Brain microvascular endothelial cell (primary cell): ENCODE results near the gene POLG.

Experiments
- DNase-seq: peaks from one replicate; pipeline ENCODE4 v3.0.0-alpha.2; 2020
- H3K27ac ChIP-seq: fragments of 250-450 bp; sonication (Bioruptor Pico); 2 replicates; pipeline ENCODE4 v1.5.1; 2020; ENCODE audit warnings: mild to moderate bottlenecking, moderate library complexity
- H3K27me3 ChIP-seq: fragments of 250-450 bp; sonication (Bioruptor Pico); replicated peaks from 2 replicates; pipeline ENCODE4 v1.5.1; 2020; ENCODE audit warnings: mild to moderate bottlenecking
- H3K36me3 ChIP-seq: fragments of 250-450 bp; sonication (Bioruptor Pico); replicated peaks from 2 replicates; pipeline ENCODE4 v1.5.1; 2020; ENCODE audit warnings: mild to moderate bottlenecking
- H3K4me3 ChIP-seq: 2 replicates; pipeline ENCODE4 v1.5.1; 2011; ENCODE audit warnings: low read depth, mild to moderate bottlenecking, control low read depth, low read length, moderate library complexity
- in situ Hi-C: cut with HindIII; loops from 2 replicates; pipeline ENCODE4 v1.10.0; 2017; ENCODE audit warnings: low sequenced_read_pairs, low pct_ligation_motif_present
- TF ChIP-seq, protein P1 (sequence below): IDR thresholded peaks from 2 replicates; pipeline ENCODE4 v1.5.1; 2011; ENCODE audit warnings: low read depth, mild to moderate bottlenecking, moderate library complexity, low read length, control low read depth, inconsistent platforms; ENCODE audit errors: missing control alignments

The POLG gene

DNA sequence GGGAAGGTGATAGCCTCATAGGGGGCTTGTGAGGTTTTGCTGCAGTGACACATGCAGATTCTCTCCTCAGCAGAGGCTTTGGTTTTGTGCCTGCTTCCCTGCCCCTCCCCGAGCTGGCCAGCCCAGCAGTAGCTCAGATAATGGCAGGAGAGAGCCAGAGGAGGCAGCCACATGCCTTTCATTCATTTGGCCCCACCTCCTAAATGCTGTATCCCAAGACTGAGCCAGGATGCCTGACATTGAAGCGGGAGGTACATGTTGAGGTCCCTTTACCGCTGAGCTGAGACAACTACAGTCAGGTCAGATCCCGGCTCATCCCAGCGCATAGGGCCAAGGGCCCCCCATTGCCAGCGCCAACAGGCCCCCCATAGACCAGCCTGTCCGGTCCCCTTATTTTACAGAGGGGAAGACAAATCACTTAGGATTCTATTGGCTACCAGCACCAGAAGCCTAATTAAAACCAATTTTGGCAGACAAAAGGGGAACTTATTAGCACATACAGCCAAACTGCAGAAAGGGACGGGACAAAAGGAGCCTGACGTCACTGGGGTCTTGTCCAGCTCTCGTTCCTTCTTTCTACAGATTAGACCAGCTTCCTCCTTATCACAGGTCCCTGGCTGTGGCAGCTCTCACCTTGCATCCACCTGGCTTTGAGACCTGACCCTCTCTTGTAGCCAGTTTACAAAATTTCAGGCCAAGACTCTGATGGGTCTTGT, 12.1 kb upstream of the POLG start:
- Histone ChIP-seq H3K36me3 (no peaks in the 10 kb centered on the region), H3K27me3 (peaks cover 13% of the 10 kb centered on the region), H3K4me3 (no peak overlapping the region), H3K27ac (no peak overlapping the region)
- in situ Hi-C loops: no loop called here
- TF ChIP-seq, protein P1, sequence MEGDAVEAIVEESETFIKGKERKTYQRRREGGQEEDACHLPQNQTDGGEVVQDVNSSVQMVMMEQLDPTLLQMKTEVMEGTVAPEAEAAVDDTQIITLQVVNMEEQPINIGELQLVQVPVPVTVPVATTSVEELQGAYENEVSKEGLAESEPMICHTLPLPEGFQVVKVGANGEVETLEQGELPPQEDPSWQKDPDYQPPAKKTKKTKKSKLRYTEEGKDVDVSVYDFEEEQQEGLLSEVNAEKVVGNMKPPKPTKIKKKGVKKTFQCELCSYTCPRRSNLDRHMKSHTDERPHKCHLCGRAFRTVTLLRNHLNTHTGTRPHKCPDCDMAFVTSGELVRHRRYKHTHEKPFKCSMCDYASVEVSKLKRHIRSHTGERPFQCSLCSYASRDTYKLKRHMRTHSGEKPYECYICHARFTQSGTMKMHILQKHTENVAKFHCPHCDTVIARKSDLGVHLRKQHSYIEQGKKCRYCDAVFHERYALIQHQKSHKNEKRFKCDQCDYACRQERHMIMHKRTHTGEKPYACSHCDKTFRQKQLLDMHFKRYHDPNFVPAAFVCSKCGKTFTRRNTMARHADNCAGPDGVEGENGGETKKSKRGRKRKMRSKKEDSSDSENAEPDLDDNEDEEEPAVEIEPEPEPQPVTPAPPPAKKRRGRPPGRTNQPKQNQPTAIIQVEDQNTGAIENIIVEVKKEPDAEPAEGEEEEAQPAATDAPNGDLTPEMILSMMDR: no peak
- no peak for DNase-seq

DNA sequence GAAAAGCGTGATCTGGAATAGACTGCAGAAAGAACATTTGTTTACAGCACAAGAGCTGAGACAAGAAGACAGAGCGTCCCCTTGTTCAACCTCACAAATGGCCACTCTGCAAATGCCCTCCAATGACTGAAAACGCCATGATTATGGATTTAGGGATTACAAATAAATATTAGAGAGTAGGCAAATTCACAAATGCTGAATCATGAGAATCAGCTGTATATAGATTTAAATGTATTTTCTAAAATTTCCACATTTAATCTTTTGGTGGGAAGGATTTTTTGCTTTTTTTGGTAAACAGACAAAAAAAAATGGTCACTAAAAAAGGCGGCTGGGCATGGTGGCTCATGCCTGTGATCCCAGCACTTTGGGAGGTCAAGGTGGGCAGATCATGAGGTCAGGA, 10.6 kb upstream of the POLG start:
- in situ Hi-C loops: no loop called here
- TF ChIP-seq, protein P1: no peak
- Histone ChIP-seq H3K36me3 (no peaks in the 10 kb centered on the region), H3K27me3 (peaks cover 13% of the 10 kb centered on the region), H3K4me3 (no peak overlapping the region), H3K27ac (no peak overlapping the region)
- no peak for DNase-seq

DNA sequence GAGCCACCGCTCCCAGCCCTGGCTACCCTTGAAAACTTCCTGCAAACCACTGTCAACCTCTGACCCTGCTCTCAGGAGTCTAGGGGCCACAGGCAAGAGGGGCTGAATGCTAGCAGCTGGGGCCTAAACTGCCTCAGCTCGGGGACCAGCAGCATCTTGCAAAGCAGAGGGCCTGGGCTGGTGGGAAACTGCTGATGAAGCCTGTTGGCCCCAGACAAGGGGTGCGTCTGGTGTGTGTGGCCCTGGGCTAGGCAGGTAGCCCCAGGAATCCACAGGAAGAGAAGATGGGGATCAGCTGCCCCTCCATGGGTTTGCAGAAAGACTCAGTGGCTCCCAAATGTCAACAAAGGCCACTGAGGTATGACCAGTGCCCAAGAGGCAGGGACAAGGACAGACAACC, 8.2 kb upstream of the POLG start:
- in situ Hi-C loops: no loop called here
- TF ChIP-seq, protein P1: no peak
- no peaks in the 10 kb centered on the region for H3K36me3 ChIP-seq
- no peak overlapping the region for H3K4me3 ChIP-seq
- DNase-seq: no peak
- peaks cover 13% of the 10 kb centered on the region for H3K27me3 ChIP-seq
- H3K27ac ChIP-seq: no peak overlapping the region

DNA sequence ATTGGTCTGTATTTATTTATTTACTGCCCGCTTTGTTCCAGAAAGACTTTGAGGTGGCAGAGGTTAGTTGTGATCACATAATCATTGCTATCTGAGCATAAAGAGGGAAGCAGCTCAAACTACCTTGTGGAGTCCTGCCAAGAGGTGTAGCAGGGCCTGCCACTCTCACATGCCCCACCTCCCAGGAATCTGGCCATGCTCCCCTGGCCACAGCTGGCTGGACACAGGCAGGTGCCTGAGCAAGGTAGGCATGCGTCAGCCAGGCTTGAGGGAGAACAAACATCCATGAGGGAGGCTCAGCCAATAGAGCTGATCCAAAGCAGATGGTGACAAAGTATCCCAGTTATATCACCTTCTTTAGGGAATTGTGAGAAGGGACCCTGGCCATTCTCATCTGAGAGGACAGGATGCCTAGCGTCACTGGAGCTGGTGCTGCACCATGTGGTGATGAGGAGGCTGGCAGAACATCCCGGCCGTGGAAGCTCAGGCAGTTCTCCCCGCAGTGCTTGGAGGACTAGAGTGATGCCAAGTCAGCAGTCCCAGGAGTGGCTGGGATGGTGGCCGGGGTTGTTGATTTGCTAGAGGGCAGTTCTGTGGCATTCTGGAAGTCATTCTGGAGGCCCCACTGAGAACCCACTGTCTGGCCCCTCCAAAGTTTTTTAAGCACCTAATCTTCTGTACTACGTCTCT, 6.8 kb upstream of the POLG start:
- Histone ChIP-seq H3K4me3 (no peak overlapping the region), H3K36me3 (no peaks in the 10 kb centered on the region), H3K27me3 (peaks cover 9% of the 10 kb centered on the region), H3K27ac (no peak overlapping the region)
- in situ Hi-C loops: no loop called here
- no peak for DNase-seq
- TF ChIP-seq, protein P1: no peak

DNA sequence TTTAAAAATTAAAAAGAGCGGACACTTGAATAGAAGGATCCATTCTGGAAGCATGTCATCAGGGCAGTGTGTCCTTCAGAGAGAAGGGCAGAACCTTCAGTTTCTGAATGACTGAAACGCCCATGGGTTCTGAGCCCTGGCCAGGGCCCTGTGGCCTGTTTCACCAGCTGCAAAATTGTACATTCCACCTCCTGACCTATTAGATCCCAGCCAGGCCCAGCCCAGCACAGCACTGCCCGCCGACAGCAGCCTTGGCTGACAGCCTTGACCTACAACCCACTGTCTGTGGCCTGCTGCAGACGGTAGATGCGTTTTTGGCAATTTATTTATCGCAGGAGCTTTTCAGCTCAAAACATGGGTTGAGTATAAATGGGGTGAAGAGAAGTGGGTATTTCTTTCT, 5.9 kb upstream of the POLG start:
- DNase-seq: no peak
- TF ChIP-seq, protein P1: no peak
- in situ Hi-C loops: no loop called here
- Histone ChIP-seq H3K36me3 (no peaks in the 10 kb centered on the region), H3K27ac (no peak overlapping the region), H3K4me3 (no peak overlapping the region), H3K27me3 (peaks cover 2% of the 10 kb centered on the region)
